Lower leg skin (tissue), 3 donors: Measurements from ENCODE around the gene FEN1.

ENCODE experiments used
- POLR2A ChIP-seq, 2 donors: fragments of 450-650 bp; IDR thresholded peaks; one replicate each; pipeline ENCODE4 v1.6.1; 2016 to 2017; ENCODE audit warnings: antibody characterized with exemption in 2 of 2, mild to moderate bottlenecking in 1 of 2, moderate library complexity in 1 of 2
- TF ChIP-seq, protein P1 (sequence below), 3 donors: fragments of 450-650 bp; IDR thresholded peaks; one replicate each; pipeline ENCODE4 v1.5.1; 2016; ENCODE audit warnings: antibody characterized with exemption in 3 of 3, mild to moderate bottlenecking in 3 of 3, moderate library complexity in 2 of 3

DNA sequence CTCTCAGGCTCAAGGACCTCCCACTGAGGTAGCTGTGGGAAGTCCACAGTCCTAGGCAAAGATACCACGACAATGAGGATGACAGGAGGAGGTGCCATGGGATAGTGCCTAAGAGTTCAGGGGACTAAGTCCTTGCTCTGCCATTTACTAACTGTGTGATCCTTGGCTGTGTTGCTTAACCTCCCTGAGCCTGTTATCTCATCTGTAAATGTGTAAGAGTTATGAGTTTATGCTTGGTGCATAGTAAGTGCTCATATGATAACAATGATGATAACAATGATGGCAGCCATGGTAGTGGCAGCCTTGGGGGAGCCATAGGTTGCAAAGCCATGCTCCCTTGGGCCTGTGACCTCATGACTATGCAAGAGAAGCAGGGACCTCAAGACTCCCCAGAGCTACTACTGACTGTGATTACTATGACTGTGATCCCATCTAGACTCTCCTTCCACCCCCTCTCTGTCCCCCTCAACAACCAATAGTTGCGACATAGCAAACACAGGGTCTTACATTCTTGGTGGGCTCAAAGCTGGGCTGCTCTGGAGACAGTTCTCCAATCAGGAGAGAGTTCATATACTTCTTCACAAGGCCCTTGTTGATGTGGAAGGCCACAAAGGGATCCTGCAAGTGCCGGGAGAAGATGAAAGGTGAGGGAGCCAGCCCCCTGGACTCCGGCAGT is 20.2 kb downstream of the FEN1 start:
- TF ChIP-seq, protein P1, sequence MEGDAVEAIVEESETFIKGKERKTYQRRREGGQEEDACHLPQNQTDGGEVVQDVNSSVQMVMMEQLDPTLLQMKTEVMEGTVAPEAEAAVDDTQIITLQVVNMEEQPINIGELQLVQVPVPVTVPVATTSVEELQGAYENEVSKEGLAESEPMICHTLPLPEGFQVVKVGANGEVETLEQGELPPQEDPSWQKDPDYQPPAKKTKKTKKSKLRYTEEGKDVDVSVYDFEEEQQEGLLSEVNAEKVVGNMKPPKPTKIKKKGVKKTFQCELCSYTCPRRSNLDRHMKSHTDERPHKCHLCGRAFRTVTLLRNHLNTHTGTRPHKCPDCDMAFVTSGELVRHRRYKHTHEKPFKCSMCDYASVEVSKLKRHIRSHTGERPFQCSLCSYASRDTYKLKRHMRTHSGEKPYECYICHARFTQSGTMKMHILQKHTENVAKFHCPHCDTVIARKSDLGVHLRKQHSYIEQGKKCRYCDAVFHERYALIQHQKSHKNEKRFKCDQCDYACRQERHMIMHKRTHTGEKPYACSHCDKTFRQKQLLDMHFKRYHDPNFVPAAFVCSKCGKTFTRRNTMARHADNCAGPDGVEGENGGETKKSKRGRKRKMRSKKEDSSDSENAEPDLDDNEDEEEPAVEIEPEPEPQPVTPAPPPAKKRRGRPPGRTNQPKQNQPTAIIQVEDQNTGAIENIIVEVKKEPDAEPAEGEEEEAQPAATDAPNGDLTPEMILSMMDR (IDR thresholded peaks at IDR 0.05) = no peak
- TF ChIP-seq POLR2A (IDR thresholded peaks at IDR 0.05) = no peak
